BJ (cell line): ENCODE data around the gene TMEM121B. TPM values are rescaled to one million over a fixed set of nuclear protein-coding genes. Genes with fewer than 3 reads are reported as not detected.

Experiments
- CTCF ChIA-PET: fragments of 350-600 bp; formaldehyde crosslinking; extraction: SDS; loops from one replicate; lab custom pipeline; 2021; ENCODE audit warnings: antibody characterized with exemption, inconsistent platforms; lab: Yijun Ruan, JAX
- POLR2A ChIA-PET: fragments of 300-600 bp; sonication (Branson Sonifier 250); formaldehyde crosslinking; extraction: SDS; loops from one replicate; lab custom pipeline; 2021; ENCODE audit warnings: antibody characterized with exemption; lab: Charles Lee
- DNase-seq: peaks from one replicate; pipeline ENCODE4 v3.0.0-alpha.2; 2011; ENCODE audit warnings: low read depth
- H3K27me3 ChIP-seq: 2 replicates; pipeline ENCODE4 v1.6.0; 2011; ENCODE audit warnings: low read length; ENCODE audit not compliant: control insufficient read depth, insufficient read depth
- H3K36me3 ChIP-seq: 2 replicates; pipeline ENCODE4 v1.5.1; 2011; ENCODE audit warnings: low read length; ENCODE audit not compliant: control insufficient read depth, insufficient read depth
- H3K4me3 ChIP-seq: 2 replicates; pipeline ENCODE4 v1.5.1; 2011; ENCODE audit warnings: low read depth, mild to moderate bottlenecking, control low read depth, low read length
- polyA plus RNA-seq: library from polyadenylated mRNA; depleted of rRNA; stranded (reverse); fragments of >200 nt; gene quantifications from 2 replicates; pipeline ENCODE4 v1.2.3, GENCODE V29; 2011
- TF ChIP-seq, protein P1 (sequence below): IDR thresholded peaks from 2 replicates; pipeline ENCODE4 v1.5.1; 2011; ENCODE audit warnings: low read depth, mild to moderate bottlenecking, control low read depth, inconsistent platforms, low read length, moderate library complexity; ENCODE audit not compliant: insufficient read depth

TMEM121B gene
- polyA plus RNA-seq, 1 experiment: 0.04 TPM

DNA sequence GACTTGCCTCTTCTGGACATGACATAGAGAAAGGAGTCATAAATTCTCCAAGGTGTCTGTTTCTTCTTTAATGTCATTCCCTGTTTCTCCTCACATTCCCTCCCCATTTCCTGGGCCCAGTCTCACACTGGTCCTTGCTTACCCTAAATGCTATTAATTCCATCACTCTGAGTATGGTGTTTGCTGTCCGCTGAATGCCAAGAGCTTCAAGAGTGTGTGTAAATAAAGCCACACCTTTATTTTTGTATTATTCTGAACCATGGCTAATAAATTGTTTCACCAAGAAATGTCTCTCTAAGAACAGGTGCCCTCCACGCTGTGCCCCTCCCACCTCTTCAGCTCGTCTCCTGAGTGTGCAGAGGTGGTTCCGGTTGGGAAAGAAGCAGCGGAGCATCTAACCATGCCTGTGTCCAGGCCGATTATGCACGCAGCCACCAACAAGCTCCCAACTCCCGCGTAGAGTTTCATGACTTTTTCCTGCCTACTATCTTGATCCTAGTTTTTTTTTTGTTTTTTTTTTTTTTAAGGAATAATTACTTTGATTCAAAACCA lies 8.6 kb downstream of the TMEM121B start:
- ChIA-PET POLR2A (no interaction called here), CTCF (interaction anchor here (1.4 kb wide), 1 partner anchor 59 kb away, joined by 3 read pairs; no protein-coding TSS in a partner anchor)
- DNase-seq: no peak
- H3K4me3 ChIP-seq: no peak overlapping the region
- H3K27me3 ChIP-seq: peaks cover 1% of the 10 kb centered on the region; the same call in 1 of the 2 replicates
- TF ChIP-seq, protein P1, sequence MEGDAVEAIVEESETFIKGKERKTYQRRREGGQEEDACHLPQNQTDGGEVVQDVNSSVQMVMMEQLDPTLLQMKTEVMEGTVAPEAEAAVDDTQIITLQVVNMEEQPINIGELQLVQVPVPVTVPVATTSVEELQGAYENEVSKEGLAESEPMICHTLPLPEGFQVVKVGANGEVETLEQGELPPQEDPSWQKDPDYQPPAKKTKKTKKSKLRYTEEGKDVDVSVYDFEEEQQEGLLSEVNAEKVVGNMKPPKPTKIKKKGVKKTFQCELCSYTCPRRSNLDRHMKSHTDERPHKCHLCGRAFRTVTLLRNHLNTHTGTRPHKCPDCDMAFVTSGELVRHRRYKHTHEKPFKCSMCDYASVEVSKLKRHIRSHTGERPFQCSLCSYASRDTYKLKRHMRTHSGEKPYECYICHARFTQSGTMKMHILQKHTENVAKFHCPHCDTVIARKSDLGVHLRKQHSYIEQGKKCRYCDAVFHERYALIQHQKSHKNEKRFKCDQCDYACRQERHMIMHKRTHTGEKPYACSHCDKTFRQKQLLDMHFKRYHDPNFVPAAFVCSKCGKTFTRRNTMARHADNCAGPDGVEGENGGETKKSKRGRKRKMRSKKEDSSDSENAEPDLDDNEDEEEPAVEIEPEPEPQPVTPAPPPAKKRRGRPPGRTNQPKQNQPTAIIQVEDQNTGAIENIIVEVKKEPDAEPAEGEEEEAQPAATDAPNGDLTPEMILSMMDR: no peak
- peaks cover 6% of the 10 kb centered on the region; the same call in 1 of the 2 replicates for H3K36me3 ChIP-seq

DNA sequence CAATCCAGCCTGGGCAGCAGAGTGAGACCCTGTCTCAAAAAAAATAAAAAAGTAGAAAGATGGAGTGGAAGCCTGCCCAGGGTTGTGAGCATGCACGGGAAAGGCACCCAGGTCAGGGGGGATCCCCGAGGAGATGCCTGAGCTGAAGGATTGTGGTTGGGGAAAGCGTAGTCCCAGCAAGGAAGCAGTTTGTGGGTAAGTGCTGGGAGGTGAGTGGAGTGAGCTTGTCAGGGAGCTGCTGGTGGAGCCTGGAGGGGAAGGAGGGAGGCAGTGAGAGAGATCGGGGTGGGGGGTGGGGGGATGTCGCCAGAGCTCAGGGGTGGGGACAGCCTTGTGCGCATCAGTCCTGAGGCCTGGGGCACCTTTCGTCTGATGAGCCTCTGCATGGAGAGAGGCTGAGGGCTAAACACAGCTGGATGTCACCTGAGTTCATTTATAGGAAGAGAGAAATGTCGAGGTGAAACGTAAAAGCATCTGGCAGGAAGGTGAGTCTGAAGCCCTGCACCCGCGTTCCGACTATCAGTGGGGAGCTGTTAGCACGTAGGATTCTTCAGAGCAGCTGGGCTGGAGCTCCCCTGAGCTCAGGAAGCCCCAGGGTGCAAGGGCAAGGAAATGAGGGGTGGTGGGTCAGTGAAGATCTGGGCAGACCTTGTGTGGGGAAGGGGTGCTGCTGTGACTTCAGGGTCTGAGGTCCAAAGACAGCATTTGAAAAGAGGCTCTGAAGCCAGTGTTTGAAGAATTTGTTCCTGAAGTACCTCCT lies 10.2 kb downstream of the TMEM121B start:
- DNase-seq: no peak
- TF ChIP-seq, protein P1: no peak
- ChIA-PET CTCF (interaction anchor here (2.1 kb wide), 1 partner anchor 61 kb away, joined by 10 read pairs; no protein-coding TSS in a partner anchor), POLR2A (no interaction called here)
- Histone ChIP-seq H3K4me3 (no peak overlapping the region), H3K27me3 (peaks cover 1% of the 10 kb centered on the region; the same call in 1 of the 2 replicates), H3K36me3 (peaks cover 8% of the 10 kb centered on the region)

DNA sequence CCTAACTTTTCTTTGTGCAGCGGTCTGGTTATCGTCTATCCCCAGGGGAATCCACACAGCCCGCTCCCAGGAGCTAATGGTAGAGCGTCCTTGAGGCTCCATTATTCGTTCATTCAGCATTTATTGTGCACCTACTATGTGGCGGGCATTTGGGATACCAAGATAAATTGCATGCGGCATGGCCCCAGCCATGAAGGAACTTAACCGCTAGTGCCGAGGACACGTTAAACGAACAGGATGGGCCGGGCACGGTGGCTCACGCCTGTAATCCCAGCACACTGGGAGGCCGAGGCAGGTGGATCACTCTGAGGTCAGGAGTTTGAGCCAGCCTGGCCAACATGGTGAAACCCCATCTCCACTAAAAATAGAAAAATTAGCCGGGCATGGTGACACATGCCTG lies 11.2 kb downstream of the TMEM121B start:
- peaks cover 16% of the 10 kb centered on the region for H3K36me3 ChIP-seq
- TF ChIP-seq, protein P1: no peak
- POLR2A ChIA-PET: no interaction called here
- DNase-seq: no peak
- H3K4me3 ChIP-seq: no peak overlapping the region
- H3K27me3 ChIP-seq: no peaks in the 10 kb centered on the region
- CTCF ChIA-PET: interaction anchor here (0.6 to 2.1 kb wide), 3 partner anchors 14 to 62 kb away, joined by 3 to 10 read pairs (median 3); no protein-coding TSS in a partner anchor

DNA sequence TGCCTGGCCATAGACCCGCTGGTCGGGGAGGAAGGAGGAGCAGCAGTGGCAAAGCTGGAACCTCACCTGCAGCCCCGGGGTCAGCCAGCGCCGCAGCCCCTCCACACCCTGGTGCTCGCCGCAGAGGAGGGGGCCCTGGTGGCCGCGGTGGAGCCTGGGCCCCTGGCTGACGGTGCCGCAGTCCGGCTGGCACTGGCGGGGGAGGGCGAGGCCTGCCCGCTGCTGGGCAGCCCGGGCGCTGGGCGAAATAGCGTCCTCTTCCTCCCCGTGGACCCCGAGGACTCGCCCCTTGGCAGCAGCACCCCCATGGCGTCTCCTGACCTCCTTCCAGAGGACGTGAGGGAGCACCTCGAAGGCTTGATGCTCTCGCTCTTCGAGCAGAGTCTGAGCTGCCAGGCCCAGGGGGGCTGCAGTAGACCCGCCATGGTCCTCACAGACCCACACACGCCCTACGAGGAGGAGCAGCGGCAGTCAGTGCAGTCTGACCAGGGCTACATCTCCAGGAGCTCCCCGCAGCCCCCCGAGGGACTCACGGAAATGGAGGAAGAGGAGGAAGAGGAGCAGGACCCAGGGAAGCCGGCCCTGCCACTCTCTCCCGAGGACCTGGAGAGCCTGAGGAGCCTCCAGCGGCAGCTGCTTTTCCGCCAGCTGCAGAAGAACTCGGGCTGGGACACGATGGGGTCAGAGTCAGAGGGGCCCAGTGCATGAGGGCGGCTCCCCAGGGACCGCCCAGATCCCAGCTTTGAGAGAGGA lies 11.9 kb downstream of the TMEM121B start:
- TF ChIP-seq, protein P1: no peak
- ChIA-PET CTCF (interaction anchor here (1.0 to 2.1 kb wide), 2 partner anchors 13 to 62 kb away, joined by 3 to 10 read pairs; no protein-coding TSS in a partner anchor), POLR2A (no interaction called here)
- peaks cover 20% of the 10 kb centered on the region for H3K36me3 ChIP-seq
- H3K27me3 ChIP-seq: no peaks in the 10 kb centered on the region
- H3K4me3 ChIP-seq: no peak overlapping the region
- no peak for DNase-seq
